ENCODE measurements around the gene ZNF80. TPM values are rescaled to one million over a fixed set of nuclear protein-coding genes. Genes with fewer than 3 reads are reported as not detected.

ZNF80 gene
- polyA plus RNA-seq, 3 donors = not detected

GRCh38 chr3:114206342-114206741 lies 31.0 kb downstream of the ZNF80 start:
- Histone ChIP-seq H3K36me3 (replicated peaks in 1 of 2; ENCODE audit: control insufficient read depth in 1 of 2, insufficient read depth in 2 of 2, low read length in 2 of 2) (no peaks in the 10 kb centered on the region), H3K9ac (ENCODE audit: insufficient read depth, low read length, poor library complexity, severe bottlenecking) (no peak overlapping the region), H2AFZ (ENCODE audit: insufficient read depth, low read depth, low read length, poor library complexity, severe bottlenecking) (no peak overlapping the region), H3K9me3 (replicated peaks in 1 of 2; ENCODE audit: control insufficient read depth in 1 of 2, insufficient read depth in 1 of 2, low read length in 2 of 2) (no peaks in the 10 kb centered on the region), H3K4me2 (replicated peaks; ENCODE audit: extremely low read depth, low read length, poor library complexity, severe bottlenecking) (no peak overlapping the region), H3K79me2 (ENCODE audit: insufficient read depth, low read length) (no peaks in the 10 kb centered on the region), H4K20me1 (ENCODE audit: insufficient read depth, low read length) (no peaks in the 10 kb centered on the region), H3K4me1 (ENCODE audit: control insufficient read depth in 1 of 2, insufficient read depth in 2 of 2, low read length in 2 of 2) (no peaks in the 10 kb centered on the region), H3K27ac (ENCODE audit: low read depth in 1 of 2, low read length in 2 of 2) (no peak overlapping the region), H3K27me3 (ENCODE audit: control insufficient read depth in 2 of 2, insufficient read depth in 2 of 2, low read length in 2 of 2) (no peaks in the 10 kb centered on the region), H3K4me3 (replicated peaks in 1 of 3; ENCODE audit: low read depth in 2 of 3, low read length in 3 of 3) (no peak overlapping the region)
- WGBS (ENCODE audit: insufficient coverage) = no CpG with 5 or more reads among the region's 3 CpGs
- peak overlapping the region in 1 of 2 donors; percentile 10 for H3K4me3 Mint-ChIP-seq
- no peak for TF ChIP-seq CTCF (IDR thresholded peaks at IDR 0.05)
- H3K4me1 Mint-ChIP-seq = no peaks in the 10 kb centered on the region
- no peak overlapping the region for H3K27ac Mint-ChIP-seq
- no peaks in the 10 kb centered on the region for H3K36me3 Mint-ChIP-seq
- peaks cover 0 to 3% (median 0%) of the 10 kb centered on the region in 3 donors for H3K27me3 Mint-ChIP-seq (ENCODE audit: low read depth in 3 of 3)
- peaks cover 0 to 3% (median 0%) of the 10 kb centered on the region in 7 donors for H3K9me3 Mint-ChIP-seq
- DNase-seq = no peak
- intact Hi-C loops (cut with micrococcal nuclease) = no loop called here

DNA sequence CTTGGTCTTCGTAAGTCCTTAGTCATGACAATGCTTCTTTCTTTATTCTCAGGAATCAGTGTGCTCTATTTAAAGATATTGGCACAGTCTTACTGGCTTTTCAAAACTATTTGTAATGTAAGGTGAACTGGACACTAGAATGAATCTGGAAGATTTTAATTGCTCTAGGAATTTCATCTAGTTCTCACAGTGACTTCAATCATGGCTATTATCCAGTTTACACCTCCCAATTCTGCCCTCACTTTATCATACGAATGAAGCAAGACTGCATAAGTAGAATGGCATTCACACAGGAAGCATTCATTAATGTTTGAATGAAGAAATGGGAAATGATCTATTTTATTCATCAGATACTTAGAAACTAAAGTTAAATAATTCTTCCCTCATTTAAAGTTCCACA lies 31.8 kb downstream of the ZNF80 start:
- H3K27me3 ChIP-seq (ENCODE audit: control insufficient read depth in 2 of 2, insufficient read depth in 2 of 2, low read length in 2 of 2) = no peaks in the 10 kb centered on the region
- WGBS (ENCODE audit: insufficient coverage) = no CpG with 5 or more reads among the region's 2 CpGs
- Mint-ChIP-seq H3K9me3 (peaks cover 0 to 2% (median 0%) of the 10 kb centered on the region in 7 donors), H3K36me3 (no peaks in the 10 kb centered on the region), H3K27ac (no peak overlapping the region), H3K4me3 (no peak overlapping the region), H3K27me3 (ENCODE audit: low read depth in 3 of 3) (peaks cover 0 to 5% (median 1%) of the 10 kb centered on the region in 3 donors), H3K4me1 (no peaks in the 10 kb centered on the region)
- no peak overlapping the region for H3K27ac ChIP-seq (ENCODE audit: low read depth in 1 of 2, low read length in 2 of 2)
- no peak overlapping the region for H3K4me3 ChIP-seq (replicated peaks in 1 of 3; ENCODE audit: low read depth in 2 of 3, low read length in 3 of 3)
- no peaks in the 10 kb centered on the region for H3K4me1 ChIP-seq (ENCODE audit: control insufficient read depth in 1 of 2, insufficient read depth in 2 of 2, low read length in 2 of 2)
- no peak overlapping the region for H2AFZ ChIP-seq (ENCODE audit: insufficient read depth, low read depth, low read length, poor library complexity, severe bottlenecking)
- intact Hi-C loops (cut with micrococcal nuclease) = no loop called here
- no peaks in the 10 kb centered on the region for H4K20me1 ChIP-seq (ENCODE audit: insufficient read depth, low read length)
- H3K9me3 ChIP-seq (replicated peaks in 1 of 2; ENCODE audit: control insufficient read depth in 1 of 2, insufficient read depth in 1 of 2, low read length in 2 of 2) = no peaks in the 10 kb centered on the region
- H3K36me3 ChIP-seq (replicated peaks in 1 of 2; ENCODE audit: control insufficient read depth in 1 of 2, insufficient read depth in 2 of 2, low read length in 2 of 2) = no peaks in the 10 kb centered on the region
- no peak overlapping the region for H3K9ac ChIP-seq (ENCODE audit: insufficient read depth, low read length, poor library complexity, severe bottlenecking)
- no peaks in the 10 kb centered on the region for H3K79me2 ChIP-seq (ENCODE audit: insufficient read depth, low read length)
- no peak overlapping the region for H3K4me2 ChIP-seq (replicated peaks; ENCODE audit: extremely low read depth, low read length, poor library complexity, severe bottlenecking)
- DNase-seq = no peak
- no peak for TF ChIP-seq CTCF (IDR thresholded peaks at IDR 0.05)

All from CD14-positive monocyte (primary cell).